ENCODE data around the gene GNPDA1. TPM values are rescaled to one million over a fixed set of nuclear protein-coding genes. Genes with fewer than 3 reads are reported as not detected.

The GNPDA1 gene
- total and polyA plus RNA-seq, 10 of the 15 experiments (the other 5 are each of a cell fraction or from before 2014, with no cell fraction given), result 1.0 to 11.9 (median 3.9) TPM

DNA sequence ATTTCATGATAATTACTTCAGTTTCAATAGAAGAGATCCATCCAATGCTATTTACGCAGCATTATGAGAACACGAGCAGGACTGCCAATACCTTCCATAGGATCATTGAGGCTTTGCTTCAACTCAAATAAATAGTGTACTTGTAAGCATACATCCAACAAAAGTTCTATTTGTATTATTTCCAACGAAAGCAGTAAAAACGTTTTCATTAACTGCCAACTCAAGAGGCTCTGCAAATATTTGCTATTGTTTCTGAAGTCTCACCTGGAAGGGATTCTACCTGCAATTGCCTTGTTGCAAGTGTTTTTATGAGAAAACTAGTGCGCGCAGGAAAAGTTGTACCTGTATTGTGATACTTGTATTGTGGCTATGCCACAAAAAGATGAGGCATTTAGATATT, 11.0 kb upstream of the GNPDA1 start:
- H3K4me2 ChIP-seq (ENCODE audit: control insufficient read depth, insufficient read depth), result no peak overlapping the region
- TF ChIP-seq POLR2AphosphoS5 (IDR thresholded peaks at IDR 0.05; ENCODE audit: low read length) (no peak), ZNF207 (IDR thresholded peaks at IDR 0.05; ENCODE audit: borderline replicate concordance) (no peak), PML (IDR thresholded peaks at IDR 0.05; ENCODE audit: low read length) (no peak), MTA3 (IDR thresholded peaks at IDR 0.05; ENCODE audit: borderline replicate concordance, low read length) (no peak), SUZ12 (IDR thresholded peaks at IDR 0.05; ENCODE audit: unreplicated experiment) (no peak), RCOR1 (conservative IDR thresholded peaks at IDR 0.05; ENCODE audit: low read depth, low read length) (no peak), BHLHE40 (IDR thresholded peaks at IDR 0.05; ENCODE audit: borderline replicate concordance in 1 of 2, low read depth in 2 of 2, low read length in 1 of 2) (no peak), PAX8 (IDR thresholded peaks at IDR 0.05) (no peak), SP1 (IDR thresholded peaks at IDR 0.05; ENCODE audit: low read depth, low read length) (no peak), MEF2B (IDR thresholded peaks at IDR 0.05; ENCODE audit: partially characterized antibody, poor library complexity, severe bottlenecking) (no peak)
- TF ChIP-seq, protein P1, sequence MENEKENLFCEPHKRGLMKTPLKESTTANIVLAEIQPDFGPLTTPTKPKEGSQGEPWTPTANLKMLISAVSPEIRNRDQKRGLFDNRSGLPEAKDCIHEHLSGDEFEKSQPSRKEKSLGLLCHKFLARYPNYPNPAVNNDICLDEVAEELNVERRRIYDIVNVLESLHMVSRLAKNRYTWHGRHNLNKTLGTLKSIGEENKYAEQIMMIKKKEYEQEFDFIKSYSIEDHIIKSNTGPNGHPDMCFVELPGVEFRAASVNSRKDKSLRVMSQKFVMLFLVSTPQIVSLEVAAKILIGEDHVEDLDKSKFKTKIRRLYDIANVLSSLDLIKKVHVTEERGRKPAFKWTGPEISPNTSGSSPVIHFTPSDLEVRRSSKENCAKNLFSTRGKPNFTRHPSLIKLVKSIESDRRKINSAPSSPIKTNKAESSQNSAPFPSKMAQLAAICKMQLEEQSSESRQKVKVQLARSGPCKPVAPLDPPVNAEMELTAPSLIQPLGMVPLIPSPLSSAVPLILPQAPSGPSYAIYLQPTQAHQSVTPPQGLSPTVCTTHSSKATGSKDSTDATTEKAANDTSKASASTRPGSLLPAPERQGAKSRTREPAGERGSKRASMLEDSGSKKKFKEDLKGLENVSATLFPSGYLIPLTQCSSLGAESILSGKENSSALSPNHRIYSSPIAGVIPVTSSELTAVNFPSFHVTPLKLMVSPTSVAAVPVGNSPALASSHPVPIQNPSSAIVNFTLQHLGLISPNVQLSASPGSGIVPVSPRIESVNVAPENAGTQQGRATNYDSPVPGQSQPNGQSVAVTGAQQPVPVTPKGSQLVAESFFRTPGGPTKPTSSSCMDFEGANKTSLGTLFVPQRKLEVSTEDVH (IDR thresholded peaks at IDR 0.05; ENCODE audit: low read depth, partially characterized antibody), result no peak
- TF ChIP-seq, protein P2, sequence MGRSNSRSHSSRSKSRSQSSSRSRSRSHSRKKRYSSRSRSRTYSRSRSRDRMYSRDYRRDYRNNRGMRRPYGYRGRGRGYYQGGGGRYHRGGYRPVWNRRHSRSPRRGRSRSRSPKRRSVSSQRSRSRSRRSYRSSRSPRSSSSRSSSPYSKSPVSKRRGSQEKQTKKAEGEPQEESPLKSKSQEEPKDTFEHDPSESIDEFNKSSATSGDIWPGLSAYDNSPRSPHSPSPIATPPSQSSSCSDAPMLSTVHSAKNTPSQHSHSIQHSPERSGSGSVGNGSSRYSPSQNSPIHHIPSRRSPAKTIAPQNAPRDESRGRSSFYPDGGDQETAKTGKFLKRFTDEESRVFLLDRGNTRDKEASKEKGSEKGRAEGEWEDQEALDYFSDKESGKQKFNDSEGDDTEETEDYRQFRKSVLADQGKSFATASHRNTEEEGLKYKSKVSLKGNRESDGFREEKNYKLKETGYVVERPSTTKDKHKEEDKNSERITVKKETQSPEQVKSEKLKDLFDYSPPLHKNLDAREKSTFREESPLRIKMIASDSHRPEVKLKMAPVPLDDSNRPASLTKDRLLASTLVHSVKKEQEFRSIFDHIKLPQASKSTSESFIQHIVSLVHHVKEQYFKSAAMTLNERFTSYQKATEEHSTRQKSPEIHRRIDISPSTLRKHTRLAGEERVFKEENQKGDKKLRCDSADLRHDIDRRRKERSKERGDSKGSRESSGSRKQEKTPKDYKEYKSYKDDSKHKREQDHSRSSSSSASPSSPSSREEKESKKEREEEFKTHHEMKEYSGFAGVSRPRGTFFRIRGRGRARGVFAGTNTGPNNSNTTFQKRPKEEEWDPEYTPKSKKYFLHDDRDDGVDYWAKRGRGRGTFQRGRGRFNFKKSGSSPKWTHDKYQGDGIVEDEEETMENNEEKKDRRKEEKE (IDR thresholded peaks at IDR 0.05), result no peak
- TF ChIP-seq, protein P3, sequence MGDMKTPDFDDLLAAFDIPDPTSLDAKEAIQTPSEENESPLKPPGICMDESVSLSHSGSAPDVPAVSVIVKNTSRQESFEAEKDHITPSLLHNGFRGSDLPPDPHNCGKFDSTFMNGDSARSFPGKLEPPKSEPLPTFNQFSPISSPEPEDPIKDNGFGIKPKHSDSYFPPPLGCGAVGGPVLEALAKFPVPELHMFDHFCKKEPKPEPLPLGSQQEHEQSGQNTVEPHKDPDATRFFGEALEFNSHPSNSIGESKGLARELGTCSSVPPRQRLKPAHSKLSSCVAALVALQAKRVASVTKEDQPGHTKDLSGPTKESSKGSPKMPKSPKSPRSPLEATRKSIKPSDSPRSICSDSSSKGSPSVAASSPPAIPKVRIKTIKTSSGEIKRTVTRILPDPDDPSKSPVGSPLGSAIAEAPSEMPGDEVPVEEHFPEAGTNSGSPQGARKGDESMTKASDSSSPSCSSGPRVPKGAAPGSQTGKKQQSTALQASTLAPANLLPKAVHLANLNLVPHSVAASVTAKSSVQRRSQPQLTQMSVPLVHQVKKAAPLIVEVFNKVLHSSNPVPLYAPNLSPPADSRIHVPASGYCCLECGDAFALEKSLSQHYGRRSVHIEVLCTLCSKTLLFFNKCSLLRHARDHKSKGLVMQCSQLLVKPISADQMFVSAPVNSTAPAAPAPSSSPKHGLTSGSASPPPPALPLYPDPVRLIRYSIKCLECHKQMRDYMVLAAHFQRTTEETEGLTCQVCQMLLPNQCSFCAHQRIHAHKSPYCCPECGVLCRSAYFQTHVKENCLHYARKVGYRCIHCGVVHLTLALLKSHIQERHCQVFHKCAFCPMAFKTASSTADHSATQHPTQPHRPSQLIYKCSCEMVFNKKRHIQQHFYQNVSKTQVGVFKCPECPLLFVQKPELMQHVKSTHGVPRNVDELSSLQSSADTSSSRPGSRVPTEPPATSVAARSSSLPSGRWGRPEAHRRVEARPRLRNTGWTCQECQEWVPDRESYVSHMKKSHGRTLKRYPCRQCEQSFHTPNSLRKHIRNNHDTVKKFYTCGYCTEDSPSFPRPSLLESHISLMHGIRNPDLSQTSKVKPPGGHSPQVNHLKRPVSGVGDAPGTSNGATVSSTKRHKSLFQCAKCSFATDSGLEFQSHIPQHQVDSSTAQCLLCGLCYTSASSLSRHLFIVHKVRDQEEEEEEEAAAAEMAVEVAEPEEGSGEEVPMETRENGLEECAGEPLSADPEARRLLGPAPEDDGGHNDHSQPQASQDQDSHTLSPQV (IDR thresholded peaks at IDR 0.05), result no peak

More for the DNA sequence above, 11.0 kb upstream of the GNPDA1 start:
- H3K4me1 ChIP-seq (ENCODE audit: control insufficient read depth, insufficient read depth, low read length), result no peaks in the 10 kb centered on the region; the same call in 1 of the 2 replicates
- no peak overlapping the region for H3K9ac ChIP-seq (ENCODE audit: control insufficient read depth, insufficient read depth, low read length)
- H3K4me3 ChIP-seq, result no peak overlapping the region
- H3K9me3 ChIP-seq (replicated peaks; ENCODE audit: control insufficient read depth, insufficient read depth, low read length), result peaks cover 3% of the 10 kb centered on the region; the same call in 2 of the 3 replicates
- no peaks in the 10 kb centered on the region for H3K79me2 ChIP-seq (ENCODE audit: control insufficient read depth, insufficient read depth, low read length)
- CTCF ChIA-PET, result interaction anchor here (1.3 to 3.1 kb wide), 4 partner anchors 8 to 124 kb away, joined by 6 to 22 read pairs (median 7); partner anchors contain the start of gene RNF14
- DNase-seq (ENCODE audit: low read depth, low spot score) (no peak), ATAC-seq (no peak), FAIRE-seq (no peak)
- H2AFZ ChIP-seq (ENCODE audit: control insufficient read depth, low read depth, low read length), result no peak overlapping the region
- POLR2A ChIA-PET, result no interaction called here
- intact Hi-C loops (cut with micrococcal nuclease; ENCODE audit: unreplicated experiment), result no loop called here
- no peaks in the 10 kb centered on the region for H4K20me1 ChIP-seq (ENCODE audit: control insufficient read depth, insufficient read depth)
- no TSS peak for BruUV-seq (replicated peaks)
- SMC1A ChIA-PET (ENCODE audit: uncharacterized antibody, unreplicated experiment), result interaction anchor here (0.9 kb wide), 1 partner anchor 54 kb away, joined by 3 read pairs; no protein-coding TSS in a partner anchor
- no peak overlapping the region for H3K27ac ChIP-seq (ENCODE audit: control insufficient read depth, insufficient read depth)
- no peaks in the 10 kb centered on the region for H3K36me3 ChIP-seq (ENCODE audit: control insufficient read depth in 2 of 2, insufficient read depth in 2 of 2, low read length in 1 of 2)
- no peaks in the 10 kb centered on the region; a peak in 1 of 4 replicates for H3K27me3 ChIP-seq (replicated peaks in 1 of 2; ENCODE audit: control insufficient read depth in 2 of 2, insufficient read depth in 2 of 2, low read length in 1 of 2)
- RAD21 ChIA-PET (ENCODE audit: unreplicated experiment), result interaction anchor here (1.5 to 2.2 kb wide), 2 partner anchors 55 to 63 kb away, joined by 5 to 6 read pairs; partner anchors contain the start of gene RNF14
- 90% methylated on average over 6 of the region's 6 CpGs for WGBS (ENCODE audit: insufficient coverage, insufficient replicate concordance, low lambda C conversion rate, missing lambda C conversion rate)
- in situ Hi-C loops (cut with MboI), result no loop called here

Measured in GM12878 (cell line).